ENCODE results near the gene N4BP2L2. TPM values are rescaled to one million over a fixed set of nuclear protein-coding genes. Genes with fewer than 3 reads are reported as not detected.

The N4BP2L2 gene
- total and polyA plus RNA-seq, 2 experiments from 2014 or later, result 63.1 to 160 TPM

GRCh38 chr13:32545083-32545482 is 6.5 kb upstream of the N4BP2L2 start:
- Histone ChIP-seq H3K27me3 (ENCODE audit: insufficient read depth) (no peaks in the 10 kb centered on the region; the same call in 1 of the 2 replicates), H3K4me1 (ENCODE audit: insufficient read depth) (no peaks in the 10 kb centered on the region), H3K27ac (ENCODE audit: low read depth) (no peak overlapping the region), H3K4me3 (no peak overlapping the region), H3K4me2 (no peak overlapping the region), H3F3A (replicated peaks; ENCODE audit: low read depth) (no peaks in the 10 kb centered on the region), H3K79me2 (replicated peaks; ENCODE audit: insufficient read depth) (no peaks in the 10 kb centered on the region), H3K36me3 (ENCODE audit: insufficient read depth) (no peaks in the 10 kb centered on the region), H4K20me1 (replicated peaks; ENCODE audit: insufficient read depth) (no peaks in the 10 kb centered on the region), H3K9me2 (ENCODE audit: insufficient read depth) (no peaks in the 10 kb centered on the region), H2AFZ (no peak overlapping the region)
- H3K27ac Mint-ChIP-seq, result no peak overlapping the region
- peaks cover 1% of the 10 kb centered on the region for H3K27me3 Mint-ChIP-seq (ENCODE audit: insufficient read depth, low read depth, poor library complexity)
- TF ChIP-seq POLR2AphosphoS5 (IDR thresholded peaks at IDR 0.05; ENCODE audit: low read depth), result no peak
- TF ChIP-seq JUNB (IDR thresholded peaks at IDR 0.05; ENCODE audit: unreplicated experiment), result no peak
- no peak for TF ChIP-seq EZH2phosphoT487 (IDR thresholded peaks at IDR 0.05; ENCODE audit: unreplicated experiment)
- TF ChIP-seq ZNF462 (CRISPR knock-in tag; IDR thresholded peaks at IDR 0.05), result no peak
- no peak for TF ChIP-seq NANOG (IDR thresholded peaks at IDR 0.05; ENCODE audit: borderline replicate concordance)
- no peak for TF ChIP-seq REST (IDR thresholded peaks at IDR 0.05; ENCODE audit: unreplicated experiment)
- TF ChIP-seq CREB1 (CRISPR knock-in tag; IDR thresholded peaks at IDR 0.05; ENCODE audit: low read depth), result no peak
- TF ChIP-seq, protein P1, sequence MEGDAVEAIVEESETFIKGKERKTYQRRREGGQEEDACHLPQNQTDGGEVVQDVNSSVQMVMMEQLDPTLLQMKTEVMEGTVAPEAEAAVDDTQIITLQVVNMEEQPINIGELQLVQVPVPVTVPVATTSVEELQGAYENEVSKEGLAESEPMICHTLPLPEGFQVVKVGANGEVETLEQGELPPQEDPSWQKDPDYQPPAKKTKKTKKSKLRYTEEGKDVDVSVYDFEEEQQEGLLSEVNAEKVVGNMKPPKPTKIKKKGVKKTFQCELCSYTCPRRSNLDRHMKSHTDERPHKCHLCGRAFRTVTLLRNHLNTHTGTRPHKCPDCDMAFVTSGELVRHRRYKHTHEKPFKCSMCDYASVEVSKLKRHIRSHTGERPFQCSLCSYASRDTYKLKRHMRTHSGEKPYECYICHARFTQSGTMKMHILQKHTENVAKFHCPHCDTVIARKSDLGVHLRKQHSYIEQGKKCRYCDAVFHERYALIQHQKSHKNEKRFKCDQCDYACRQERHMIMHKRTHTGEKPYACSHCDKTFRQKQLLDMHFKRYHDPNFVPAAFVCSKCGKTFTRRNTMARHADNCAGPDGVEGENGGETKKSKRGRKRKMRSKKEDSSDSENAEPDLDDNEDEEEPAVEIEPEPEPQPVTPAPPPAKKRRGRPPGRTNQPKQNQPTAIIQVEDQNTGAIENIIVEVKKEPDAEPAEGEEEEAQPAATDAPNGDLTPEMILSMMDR (conservative IDR thresholded peaks at IDR 0.05; ENCODE audit: low read depth in 2 of 2), result no peak
- no peak for TF ChIP-seq STAT1 (IDR thresholded peaks at IDR 0.05; ENCODE audit: unreplicated experiment)
- no peak for TF ChIP-seq ZNF331 (CRISPR knock-in tag; IDR thresholded peaks at IDR 0.05; ENCODE audit: low read depth)
- TF ChIP-seq ZNF114 (CRISPR knock-in tag; IDR thresholded peaks at IDR 0.05), result no peak
- TF ChIP-seq EZH2 (IDR thresholded peaks at IDR 0.05; ENCODE audit: low read depth, unreplicated experiment), result no peak
- TF ChIP-seq ETS1 (IDR thresholded peaks at IDR 0.05), result no peak
- DNase-seq (ENCODE audit: low spot score), result no peak
- H3K4me1 Mint-ChIP-seq, result no peaks in the 10 kb centered on the region
- ATAC-seq, result no peak
- no peaks in the 10 kb centered on the region for H3K36me3 Mint-ChIP-seq (ENCODE audit: low read depth)
- no peak overlapping the region for H3K4me3 Mint-ChIP-seq
- H3K9me3 Mint-ChIP-seq, result no peaks in the 10 kb centered on the region

Measured in GM23338 (cell line).